ENCODE results near the gene CEP68.
"Not testable (repeated sequence)": the region's sequence is repeated elsewhere in the genome, so short reads cannot be mapped to it uniquely, and the experiment has no call there.

The CEP68 gene

GRCh38 chr2:65128297-65129190 is 72.3 kb downstream of the CEP68 start:
- H3K27me3 ChIP-seq (replicated peaks; ENCODE audit: control insufficient read depth, insufficient read depth, low read length): no peaks in the 10 kb centered on the region
- DNase-seq (ENCODE audit: extremely low read depth, insufficient read length): no peak
- peak overlapping the region; percentile 99 for H3K4me3 ChIP-seq (replicated peaks; ENCODE audit: low read depth, low read length)
- no peaks in the 10 kb centered on the region for H3K36me3 ChIP-seq (ENCODE audit: control insufficient read depth, insufficient read depth, low read length)
- TF ChIP-seq, protein P1, sequence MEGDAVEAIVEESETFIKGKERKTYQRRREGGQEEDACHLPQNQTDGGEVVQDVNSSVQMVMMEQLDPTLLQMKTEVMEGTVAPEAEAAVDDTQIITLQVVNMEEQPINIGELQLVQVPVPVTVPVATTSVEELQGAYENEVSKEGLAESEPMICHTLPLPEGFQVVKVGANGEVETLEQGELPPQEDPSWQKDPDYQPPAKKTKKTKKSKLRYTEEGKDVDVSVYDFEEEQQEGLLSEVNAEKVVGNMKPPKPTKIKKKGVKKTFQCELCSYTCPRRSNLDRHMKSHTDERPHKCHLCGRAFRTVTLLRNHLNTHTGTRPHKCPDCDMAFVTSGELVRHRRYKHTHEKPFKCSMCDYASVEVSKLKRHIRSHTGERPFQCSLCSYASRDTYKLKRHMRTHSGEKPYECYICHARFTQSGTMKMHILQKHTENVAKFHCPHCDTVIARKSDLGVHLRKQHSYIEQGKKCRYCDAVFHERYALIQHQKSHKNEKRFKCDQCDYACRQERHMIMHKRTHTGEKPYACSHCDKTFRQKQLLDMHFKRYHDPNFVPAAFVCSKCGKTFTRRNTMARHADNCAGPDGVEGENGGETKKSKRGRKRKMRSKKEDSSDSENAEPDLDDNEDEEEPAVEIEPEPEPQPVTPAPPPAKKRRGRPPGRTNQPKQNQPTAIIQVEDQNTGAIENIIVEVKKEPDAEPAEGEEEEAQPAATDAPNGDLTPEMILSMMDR (IDR thresholded peaks at IDR 0.05; ENCODE audit: insufficient read depth, low read length, poor library complexity, severe bottlenecking): no peak

DNA sequence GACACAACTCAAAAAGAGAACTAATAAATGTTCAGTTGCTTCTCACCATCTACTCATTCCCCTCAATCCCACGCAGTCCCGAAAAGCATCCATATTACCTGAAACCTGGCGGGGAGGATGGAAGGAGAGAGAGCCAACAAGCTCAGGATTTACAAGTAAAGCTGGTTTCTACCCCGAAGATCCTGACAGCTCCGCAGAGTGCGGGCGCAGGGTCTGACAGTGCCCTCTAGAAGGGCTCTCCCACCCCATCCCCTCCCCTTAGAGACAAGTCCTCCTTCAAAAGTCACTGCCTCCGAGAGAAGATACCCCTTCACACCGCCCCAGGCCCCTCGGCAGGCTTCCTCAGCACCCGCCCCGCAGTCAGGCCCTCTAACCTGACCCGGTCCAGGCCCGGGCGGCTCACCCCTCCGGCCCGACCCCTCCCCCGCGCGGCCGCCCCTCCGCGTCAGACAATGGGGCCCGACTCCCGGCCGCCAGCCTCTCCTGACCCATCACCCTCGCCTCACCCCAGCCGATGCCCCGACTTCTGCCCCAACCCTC is 73.1 kb downstream of the CEP68 start:
- TF ChIP-seq, protein P1 (IDR thresholded peaks at IDR 0.05; ENCODE audit: insufficient read depth, low read length, poor library complexity, severe bottlenecking): no peak

GRCh38 chr2:65129826-65130663 is 73.8 kb downstream of the CEP68 start, which contains the start of gene RAB1A:
TSS of gene RAB1A (minus strand) at chr2:65130106. CDS start at chr2:65129915, 191 bp downstream.
- TF ChIP-seq, protein P1 (IDR thresholded peaks at IDR 0.05; ENCODE audit: insufficient read depth, low read length, poor library complexity, severe bottlenecking): peak; percentile 44
- DNase-seq (ENCODE audit: extremely low read depth, insufficient read length): peak; percentile 99
- Histone ChIP-seq H3K36me3 (ENCODE audit: control insufficient read depth, insufficient read depth, low read length) (no peaks in the 10 kb centered on the region), H3K4me3 (replicated peaks; ENCODE audit: low read depth, low read length) (peak within 1 kb of the TSS; percentile 99), H3K27me3 (replicated peaks; ENCODE audit: control insufficient read depth, insufficient read depth, low read length) (no peaks in the 10 kb centered on the region)

More for the DNA sequence above, 73.1 kb downstream of the CEP68 start:
- Histone ChIP-seq H3K27me3 (replicated peaks; ENCODE audit: control insufficient read depth, insufficient read depth, low read length) (no peaks in the 10 kb centered on the region), H3K4me3 (replicated peaks; ENCODE audit: low read depth, low read length) (peak overlapping the region; percentile 99), H3K36me3 (ENCODE audit: control insufficient read depth, insufficient read depth, low read length) (no peaks in the 10 kb centered on the region)
- DNase-seq (ENCODE audit: extremely low read depth, insufficient read length): no peak

GRCh38 chr2:65130664-65131175 is 74.5 kb downstream of the CEP68 start:
- no peak for DNase-seq (ENCODE audit: extremely low read depth, insufficient read length)
- TF ChIP-seq, protein P1 (IDR thresholded peaks at IDR 0.05; ENCODE audit: insufficient read depth, low read length, poor library complexity, severe bottlenecking): no peak
- no peaks in the 10 kb centered on the region for H3K36me3 ChIP-seq (ENCODE audit: control insufficient read depth, insufficient read depth, low read length)
- peak overlapping the region; percentile 73 for H3K4me3 ChIP-seq (replicated peaks; ENCODE audit: low read depth, low read length)
- H3K27me3 ChIP-seq (replicated peaks; ENCODE audit: control insufficient read depth, insufficient read depth, low read length): no peaks in the 10 kb centered on the region

- DNase-seq (ENCODE audit: extremely low read depth, insufficient read length); H3K36me3 ChIP-seq (ENCODE audit: control insufficient read depth, insufficient read depth, low read length); H3K27me3 ChIP-seq (replicated peaks; ENCODE audit: control insufficient read depth, insufficient read depth, low read length); H3K4me3 ChIP-seq (replicated peaks; ENCODE audit: low read depth, low read length): not testable (repeated sequence)
These were observed 76.7 kb downstream of the CEP68 start for GRCh38 chr2:65132930-65133329.
